ENCODE results near the gene CLDN20. TPM values are rescaled to one million over a fixed set of nuclear protein-coding genes. Genes with fewer than 3 reads are reported as not detected.

CLDN20 gene
- not detected in 2 replicates for polyA plus RNA-seq

GRCh38 chr6:155263373-155264063, at the start of gene CLDN20:
TSS of gene CLDN20 (plus strand) at chr6:155264013. CDS start at chr6:155275720, 11,707 bp downstream.

GRCh38 chr6:155314092-155314772, 50.4 kb downstream of the CLDN20 start, which contains the start of gene TFB1M:
TSS of gene TFB1M (minus strand) at chr6:155314484. CDS start at chr6:155314428, 56 bp downstream.

Other genes starting within 250 kb of the CLDN20 start
- gene TFB1M, start 50.5 kb downstream of the CLDN20 start, polyA plus RNA-seq, result 29.2 and 33.0 TPM in 2 replicates
- gene NOX3, start 191.8 kb downstream of the CLDN20 start, polyA plus RNA-seq, result 2.4 TPM in 1 of 2 replicates, not detected in the other

Measured in Purkinje cell (primary cell).